A549 treated with GW870086 at 1 μM for 4 hours (cell line): ENCODE data around the gene B3GAT2. TPM values are rescaled to one million over a fixed set of nuclear protein-coding genes. Genes with fewer than 3 reads are reported as not detected.

Experiments used
- total RNA-seq: library from RNA; stranded (reverse); fragments of 200-300 nt; extraction: Qiagen RNA extraction; gene quantifications from 5 replicates; pipeline ENCODE4 v1.2.3, GENCODE V29; 2022; ENCODE audit warnings: low read depth

B3GAT2 gene
- total RNA-seq, result 0.02 to 0.03 TPM in 2 of 5 replicates, not detected in the others

GRCh38 chr6:70956451-70957283 is at the start of gene B3GAT2:
TSS of gene B3GAT2 (minus strand) at chr6:70957060. CDS start at chr6:70956429, 631 bp downstream.

